Body of pancreas (tissue), 4 donors: ENCODE data around the gene STK11IP. TPM values are rescaled to one million over a fixed set of nuclear protein-coding genes. Genes with fewer than 3 reads are reported as not detected.

Source experiments
- ATAC-seq: fragments of 150-250 bp; one replicate; pipeline ENCODE4 v1.9.1; 2016
- DNase-seq, 4 donors: peaks; one replicate each; pipeline ENCODE4 v3.0.0-alpha.2; 2019
- H3K27ac ChIP-seq, 4 donors: fragments of 200-600 bp; sonication (generic); 1 replicate in 3 of 4; 2 replicates in 1 of 4; pipeline versions ENCODE4 v1.5.1 to v1.6.1; 2016 to 2019; ENCODE audit warnings: mild to moderate bottlenecking in 1 of 4, mixed read lengths in 1 of 4, moderate library complexity in 1 of 4
- H3K27me3 ChIP-seq, 2 donors: fragments of 200-600 bp; sonication (generic); one replicate each; pipeline ENCODE4 v1.6.0; 2016; ENCODE audit warnings: mild to moderate bottlenecking in 1 of 2
- H3K36me3 ChIP-seq, 2 donors: fragments of 200-600 bp; sonication (generic); replicated peaks in 1 of 2; 2 replicates each; pipeline ENCODE4 v1.5.1; 2016; ENCODE audit warnings: low read depth in 2 of 2; ENCODE audit not compliant: insufficient read depth in 1 of 2
- H3K4me1 ChIP-seq: fragments of 200-600 bp; sonication (generic); one replicate; pipeline ENCODE4 v1.6.0; 2016
- H3K4me3 ChIP-seq, 2 donors: fragments of 200-600 bp; sonication (generic); 1 replicate in 1 of 2; 2 replicates in 1 of 2; pipeline ENCODE4 v1.5.1; 2016 to 2019
- H3K9me3 ChIP-seq, 3 donors: fragments of 200-600 bp; sonication (generic); 1 replicate in 2 of 3; 2 replicates in 1 of 3; pipeline ENCODE4 v1.5.1; 2016
- CTCF ChIP-seq, 7 experiments: fragments of 450-650 bp in 4 of 7; fragments of 200-600 bp in 3 of 7; sonication (generic) in 3 of 7; IDR thresholded peaks; one replicate each; pipeline ENCODE4 v1.5.1; 2016 to 2019; ENCODE audit warnings: antibody characterized with exemption in 7 of 7
- POLR2A ChIP-seq, 3 donors: fragments of 450-650 bp; IDR thresholded peaks; one replicate each; pipeline ENCODE4 v1.6.1; 2016; ENCODE audit warnings: antibody characterized with exemption in 3 of 3, mild to moderate bottlenecking in 2 of 3
- WGBS, 2 donors: methylation state at CpG; one replicate each; pipeline ENCODE4 v1.1.5; 2017; 5-methylcytosine and 5-hydroxymethylcytosine counted together
- intact Hi-C: fragments of 100-400 bp; cut with DNase I; formaldehyde crosslinking; loops from one replicate; pipeline ENCODE4 v1.15.1; 2023
- total RNA-seq, 2 donors: library from RNA; depleted of rRNA; stranded (reverse); fragments of >200 nt; gene quantifications; one replicate each; pipeline ENCODE4 v1.1.0, GENCODE V29; 2016

Gene STK11IP
- total RNA-seq, result 10 to 100 TPM in 1 of 2 donors, 1 to 10 TPM in 1; 9.6 to 18.1 TPM

- Histone ChIP-seq H3K36me3 (peaks cover 0 to 2% of the 10 kb centered on the region in 2 donors), H3K9me3 (no peaks in the 10 kb centered on the region), H3K27me3 (no peaks in the 10 kb centered on the region), H3K27ac (peak within 1 kb of the TSS; percentile 84 to 94 (median 88)), H3K4me1 (peaks cover 19% of the 10 kb centered on the region), H3K4me3 (peak within 1 kb of the TSS; percentile 35 to 49)
- intact Hi-C loops, result no loop called here
- DNase-seq, result peak; percentile 97 to 98 (median 98)
- TF ChIP-seq CTCF (IDR thresholded peaks at IDR 0.05) (peak in 2 of 7 experiments; percentile 2 to 7), POLR2A (IDR thresholded peaks at IDR 0.05) (peak; percentile 80 to 98 (median 97))
- ATAC-seq, result peak; percentile 96
- 0% methylated on average over 49 to 57 of the region's 57 CpGs for WGBS, 2 donors
Measured at GRCh38 chr2:219597552-219598307, at the start of gene STK11IP. STK11IP (plus strand) TSS chr2:219597857; CDS start chr2:219598120, 263 bp downstream.

GRCh38 chr2:219548990-219549389 lies 48.7 kb upstream of the STK11IP start:
- ATAC-seq (no peak), DNase-seq (no peak)
- 97% methylated on average over 17 to 18 of the region's 18 CpGs for WGBS, 2 donors

GRCh38 chr2:219549619-219550018 lies 48.0 kb upstream of the STK11IP start:
- H3K9me3 ChIP-seq, result no peaks in the 10 kb centered on the region
- ATAC-seq (no peak), DNase-seq (no peak)
- intact Hi-C loops, result no loop called here
- TF ChIP-seq POLR2A (IDR thresholded peaks at IDR 0.05), result no peak
- TF ChIP-seq CTCF (IDR thresholded peaks at IDR 0.05), result no peak
- H3K4me3 ChIP-seq, result no peak overlapping the region
- no peaks in the 10 kb centered on the region for H3K36me3 ChIP-seq
- WGBS, 2 donors, result 80 to 83% methylated on average over 2 to 9 of the region's 9 CpGs
- H3K27me3 ChIP-seq, result no peaks in the 10 kb centered on the region
- peaks cover 21% of the 10 kb centered on the region for H3K4me1 ChIP-seq
- H3K27ac ChIP-seq, result no peak overlapping the region

More at GRCh38 chr2:219548990-219549389, 48.7 kb upstream of the STK11IP start:
- Histone ChIP-seq H3K36me3 (no peaks in the 10 kb centered on the region), H3K27ac (no peak overlapping the region), H3K27me3 (no peaks in the 10 kb centered on the region), H3K9me3 (no peaks in the 10 kb centered on the region), H3K4me3 (no peak overlapping the region), H3K4me1 (peaks cover 27% of the 10 kb centered on the region)
- TF ChIP-seq CTCF (IDR thresholded peaks at IDR 0.05) (no peak), POLR2A (IDR thresholded peaks at IDR 0.05) (no peak)
- intact Hi-C loops, result no loop called here

GRCh38 chr2:219551441-219552381 lies 45.9 kb upstream of the STK11IP start:
- Histone ChIP-seq H3K4me1 (peaks cover 18% of the 10 kb centered on the region), H3K27ac (peak overlapping the region in 3 of 4 donors; percentile 6 to 77 (median 52)), H3K36me3 (no peaks in the 10 kb centered on the region), H3K27me3 (no peaks in the 10 kb centered on the region), H3K4me3 (no peak overlapping the region), H3K9me3 (no peaks in the 10 kb centered on the region)
- TF ChIP-seq CTCF (IDR thresholded peaks at IDR 0.05) (no peak), POLR2A (IDR thresholded peaks at IDR 0.05) (no peak)
- ATAC-seq (peak; percentile 7), DNase-seq (peak in 2 of 4 donors; percentile 27 to 32)
- intact Hi-C loops, result no loop called here
- WGBS, 2 donors, result 16 to 17% methylated on average over 16 to 51 of the region's 54 CpGs
